BJ (cell line): Measurements from ENCODE around the gene FBXW2. TPM values are rescaled to one million over a fixed set of nuclear protein-coding genes. Genes with fewer than 3 reads are reported as not detected.

Experiments used
- CTCF ChIA-PET: fragments of 350-600 bp; formaldehyde crosslinking; extraction: SDS; loops from one replicate; lab custom pipeline; 2021; ENCODE audit warnings: antibody characterized with exemption, inconsistent platforms; lab: Yijun Ruan, JAX
- POLR2A ChIA-PET: fragments of 300-600 bp; sonication (Branson Sonifier 250); formaldehyde crosslinking; extraction: SDS; loops from one replicate; lab custom pipeline; 2021; ENCODE audit warnings: antibody characterized with exemption; lab: Charles Lee
- DNase-seq: peaks from one replicate; pipeline ENCODE4 v3.0.0-alpha.2; 2011; ENCODE audit warnings: low read depth
- H3K27me3 ChIP-seq: 2 replicates; pipeline ENCODE4 v1.6.0; 2011; ENCODE audit warnings: low read length; ENCODE audit not compliant: control insufficient read depth, insufficient read depth
- H3K36me3 ChIP-seq: 2 replicates; pipeline ENCODE4 v1.5.1; 2011; ENCODE audit warnings: low read length; ENCODE audit not compliant: control insufficient read depth, insufficient read depth
- H3K4me3 ChIP-seq: 2 replicates; pipeline ENCODE4 v1.5.1; 2011; ENCODE audit warnings: low read depth, mild to moderate bottlenecking, control low read depth, low read length
- polyA plus RNA-seq: library from polyadenylated mRNA; depleted of rRNA; stranded (reverse); fragments of >200 nt; gene quantifications from 2 replicates; pipeline ENCODE4 v1.2.3, GENCODE V29; 2011
- TF ChIP-seq, protein P1 (sequence below): IDR thresholded peaks from 2 replicates; pipeline ENCODE4 v1.5.1; 2011; ENCODE audit warnings: low read depth, mild to moderate bottlenecking, control low read depth, inconsistent platforms, low read length, moderate library complexity; ENCODE audit not compliant: insufficient read depth

FBXW2 gene
- polyA plus RNA-seq, 1 experiment: 40.8 TPM

DNA sequence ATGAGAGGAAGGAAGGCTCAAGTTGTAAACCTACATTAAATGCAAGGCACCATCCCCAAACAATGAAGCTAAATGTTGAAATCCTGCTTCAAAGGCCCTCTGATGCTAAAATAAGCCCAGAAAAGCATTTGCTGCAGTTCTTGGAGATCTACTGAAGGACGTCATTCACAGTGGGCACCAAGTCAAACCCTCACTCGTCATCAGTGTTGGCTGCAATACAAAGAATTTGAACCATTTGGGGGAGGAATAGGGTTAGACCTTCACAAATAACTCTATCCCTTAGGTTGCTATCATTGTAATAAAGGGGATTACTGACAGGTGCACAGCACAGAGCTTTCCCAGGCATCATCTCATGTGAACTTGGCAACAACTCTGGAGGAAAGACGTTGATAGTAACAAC, 69.7 kb downstream of the FBXW2 start:
- H3K36me3 ChIP-seq: no peaks in the 10 kb centered on the region
- POLR2A ChIA-PET: no interaction called here
- H3K4me3 ChIP-seq: no peak overlapping the region
- no peak for DNase-seq
- TF ChIP-seq, protein P1, sequence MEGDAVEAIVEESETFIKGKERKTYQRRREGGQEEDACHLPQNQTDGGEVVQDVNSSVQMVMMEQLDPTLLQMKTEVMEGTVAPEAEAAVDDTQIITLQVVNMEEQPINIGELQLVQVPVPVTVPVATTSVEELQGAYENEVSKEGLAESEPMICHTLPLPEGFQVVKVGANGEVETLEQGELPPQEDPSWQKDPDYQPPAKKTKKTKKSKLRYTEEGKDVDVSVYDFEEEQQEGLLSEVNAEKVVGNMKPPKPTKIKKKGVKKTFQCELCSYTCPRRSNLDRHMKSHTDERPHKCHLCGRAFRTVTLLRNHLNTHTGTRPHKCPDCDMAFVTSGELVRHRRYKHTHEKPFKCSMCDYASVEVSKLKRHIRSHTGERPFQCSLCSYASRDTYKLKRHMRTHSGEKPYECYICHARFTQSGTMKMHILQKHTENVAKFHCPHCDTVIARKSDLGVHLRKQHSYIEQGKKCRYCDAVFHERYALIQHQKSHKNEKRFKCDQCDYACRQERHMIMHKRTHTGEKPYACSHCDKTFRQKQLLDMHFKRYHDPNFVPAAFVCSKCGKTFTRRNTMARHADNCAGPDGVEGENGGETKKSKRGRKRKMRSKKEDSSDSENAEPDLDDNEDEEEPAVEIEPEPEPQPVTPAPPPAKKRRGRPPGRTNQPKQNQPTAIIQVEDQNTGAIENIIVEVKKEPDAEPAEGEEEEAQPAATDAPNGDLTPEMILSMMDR: no peak
- H3K27me3 ChIP-seq: no peaks in the 10 kb centered on the region
- CTCF ChIA-PET: no interaction called here

DNA sequence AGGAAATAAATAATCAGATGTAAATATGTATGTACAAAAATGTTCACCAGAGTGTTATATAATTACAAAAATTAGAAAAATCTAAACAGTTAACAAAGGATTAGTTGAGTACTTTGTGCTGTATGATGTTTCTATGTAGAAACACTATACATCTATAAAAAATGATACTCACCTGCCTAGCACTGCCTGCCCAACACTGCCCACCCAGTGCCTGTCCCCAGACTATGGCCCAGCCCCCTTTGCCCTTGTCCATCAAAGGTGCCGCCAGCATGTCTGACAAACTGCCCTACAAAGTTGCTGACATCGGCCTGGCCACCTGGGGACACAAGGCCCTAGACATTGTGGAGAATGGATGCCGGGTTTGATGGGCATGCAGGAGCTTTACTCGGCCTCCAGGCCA, 72.8 kb downstream of the FBXW2 start:
- no peak for DNase-seq
- TF ChIP-seq, protein P1: no peak
- CTCF ChIA-PET: no interaction called here
- Histone ChIP-seq H3K36me3 (no peaks in the 10 kb centered on the region), H3K4me3 (no peak overlapping the region), H3K27me3 (no peaks in the 10 kb centered on the region)
- POLR2A ChIA-PET: no interaction called here

DNA sequence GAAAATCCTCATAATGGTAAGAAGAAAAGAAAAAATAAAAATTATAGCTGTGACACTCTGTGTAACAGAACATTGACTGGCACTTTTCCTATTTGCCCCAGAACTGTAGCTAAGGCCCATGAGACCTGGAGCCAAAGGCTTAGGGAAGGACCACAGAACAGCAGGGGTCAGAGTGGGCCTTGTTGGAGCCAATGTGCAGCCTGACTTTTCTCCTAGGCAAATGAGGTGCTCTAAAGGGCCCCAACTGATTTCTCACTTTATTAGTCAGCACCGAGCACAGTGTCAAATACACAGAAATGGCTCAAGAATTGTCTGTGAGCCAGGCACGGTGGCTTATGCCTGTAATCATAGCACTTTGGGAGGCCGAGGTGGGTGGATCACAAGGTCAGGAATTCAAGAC, 74.9 kb downstream of the FBXW2 start:
- H3K27me3 ChIP-seq: no peaks in the 10 kb centered on the region
- CTCF ChIA-PET: interaction anchor here (1.1 kb wide), 1 partner anchor 98 kb away, joined by 3 read pairs; no protein-coding TSS in a partner anchor
- no peak overlapping the region for H3K4me3 ChIP-seq
- TF ChIP-seq, protein P1: no peak
- DNase-seq: no peak
- POLR2A ChIA-PET: no interaction called here
- H3K36me3 ChIP-seq: no peaks in the 10 kb centered on the region

DNA sequence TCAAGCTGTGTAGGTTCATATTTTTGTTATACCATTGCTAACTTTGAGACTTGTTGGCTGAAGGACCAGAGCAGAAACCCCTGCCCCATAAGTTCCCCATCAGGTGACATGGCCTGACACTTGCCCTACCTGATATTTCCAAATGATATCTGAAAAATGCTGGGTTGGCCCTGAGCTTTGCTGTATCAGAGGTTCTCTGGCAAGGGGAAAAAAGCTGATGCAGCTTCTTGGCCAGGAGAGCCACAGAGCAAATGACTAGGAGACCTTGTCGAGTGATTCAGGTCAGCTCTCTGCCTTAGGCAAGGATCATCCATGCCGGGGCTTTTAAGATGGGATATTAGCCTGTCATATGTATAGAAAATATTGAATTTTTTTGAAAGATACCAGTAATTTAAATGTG, 76.0 kb downstream of the FBXW2 start:
- TF ChIP-seq, protein P1: no peak
- DNase-seq: no peak
- no peaks in the 10 kb centered on the region for H3K36me3 ChIP-seq
- ChIA-PET CTCF (interaction anchor here (0.6 to 1.1 kb wide), 3 partner anchors 97 to 115 kb away, joined by 3 read pairs; no protein-coding TSS in a partner anchor), POLR2A (no interaction called here)
- H3K4me3 ChIP-seq: no peak overlapping the region
- no peaks in the 10 kb centered on the region for H3K27me3 ChIP-seq

DNA sequence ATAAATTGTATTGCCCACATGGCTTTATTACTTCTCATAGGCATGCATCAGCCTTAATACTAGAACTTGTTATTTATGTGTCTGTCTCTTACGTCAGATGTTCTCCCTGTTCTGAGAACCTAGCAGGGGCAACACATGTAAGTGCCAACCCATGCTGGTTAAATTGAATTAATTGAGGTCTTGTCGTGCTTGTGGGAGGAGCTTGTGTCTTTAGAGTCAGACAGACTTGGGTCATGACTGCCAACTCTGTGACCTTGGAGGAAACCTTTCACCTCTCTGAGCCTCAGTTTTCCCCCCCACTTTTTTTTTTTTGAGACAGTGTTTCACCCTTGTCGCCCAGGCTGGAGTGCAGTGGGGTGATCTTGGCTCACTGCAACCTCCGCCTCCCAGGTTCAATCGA, 76.7 kb downstream of the FBXW2 start:
- CTCF ChIA-PET: interaction anchor here (0.9 kb wide), 1 partner anchor 96 kb away, joined by 3 read pairs; no protein-coding TSS in a partner anchor
- H3K36me3 ChIP-seq: no peaks in the 10 kb centered on the region
- H3K4me3 ChIP-seq: no peak overlapping the region
- H3K27me3 ChIP-seq: no peaks in the 10 kb centered on the region
- TF ChIP-seq, protein P1: no peak
- POLR2A ChIA-PET: no interaction called here
- DNase-seq: no peak
